Vagina (tissue), 2 donors: ENCODE data around the gene ADCY1. TPM values are rescaled to one million over a fixed set of nuclear protein-coding genes. Genes with fewer than 3 reads are reported as not detected.

Experiments
- DNase-seq, 2 donors: peaks; one replicate each; pipeline ENCODE4 v3.0.0-alpha.2; 2017; ENCODE audit errors: extremely low spot score in 2 of 2
- H3K27ac ChIP-seq: fragments of 200-600 bp; sonication (generic); one replicate; pipeline ENCODE4 v1.5.1; 2019
- H3K27me3 ChIP-seq: fragments of 200-600 bp; sonication (generic); one replicate; pipeline ENCODE4 v1.5.1; 2019
- H3K36me3 ChIP-seq, 2 donors: fragments of 200-600 bp; sonication (generic); one replicate each; pipeline ENCODE4 v1.5.1; 2017 to 2019
- H3K4me1 ChIP-seq: fragments of 200-600 bp; sonication (generic); one replicate; pipeline ENCODE4 v1.5.1; 2019
- H3K4me3 ChIP-seq, 2 donors: fragments of 200-600 bp; sonication (generic); 1 replicate in 1 of 2; 2 replicates in 1 of 2; pipeline ENCODE4 v1.5.1; 2016 to 2019
- H3K9me3 ChIP-seq: fragments of 200-600 bp; sonication (generic); one replicate; pipeline ENCODE4 v1.5.1; 2019
- CTCF ChIP-seq, 3 experiments: fragments of 450-650 bp in 2 of 3; fragments of 200-600 bp in 1 of 3; sonication (generic) in 1 of 3; IDR thresholded peaks; one replicate each; pipeline ENCODE4 v1.5.1; 2017 to 2019; ENCODE audit warnings: antibody characterized with exemption in 3 of 3, mild to moderate bottlenecking in 2 of 3, moderate library complexity in 2 of 3
- POLR2A ChIP-seq, 2 donors: fragments of 450-650 bp; IDR thresholded peaks; one replicate each; pipeline ENCODE4 v1.6.1; 2017; ENCODE audit warnings: antibody characterized with exemption in 2 of 2, mild to moderate bottlenecking in 2 of 2, moderate library complexity in 2 of 2
- POLR2AphosphoS5 ChIP-seq, 2 donors: sonication (generic); formaldehyde crosslinking; IDR thresholded peaks; one replicate each; pipeline ENCODE4 v1.9.0; 2017; ENCODE audit warnings: antibody characterized with exemption in 2 of 2, mild to moderate bottlenecking in 2 of 2, low read depth in 1 of 2; ENCODE audit not compliant: insufficient read depth in 1 of 2
- intact Hi-C: fragments of 100-400 bp; cut with DNase I; formaldehyde crosslinking; loops from one replicate; pipeline ENCODE4 v1.15.1; 2023
- total RNA-seq: library from RNA; depleted of rRNA; stranded (reverse); fragments of >200 nt; gene quantifications from one replicate; pipeline ENCODE4 v1.2.3, GENCODE V29; 2016

Gene ADCY1
- total RNA-seq, 1 donor from 2014 or later: 2.5 TPM

- H3K4me1 ChIP-seq: no peaks in the 10 kb centered on the region
- H3K27ac ChIP-seq: no peak overlapping the region
- H3K4me3 ChIP-seq: no peak overlapping the region
- DNase-seq: peak; percentile 74 to 85
- no peak for TF ChIP-seq POLR2A (IDR thresholded peaks at IDR 0.05)
- H3K36me3 ChIP-seq: no peaks in the 10 kb centered on the region
- no peaks in the 10 kb centered on the region for H3K27me3 ChIP-seq
- H3K9me3 ChIP-seq: no peaks in the 10 kb centered on the region
- intact Hi-C loops: no loop called here
Measured at GRCh38 chr7:45592230-45592991, 18.2 kb downstream of the ADCY1 start.

- H3K4me3 ChIP-seq: no peak overlapping the region
- DNase-seq: peak; percentile 37 to 70
- TF ChIP-seq CTCF (IDR thresholded peaks at IDR 0.05) (no peak), POLR2AphosphoS5 (IDR thresholded peaks at IDR 0.05; ENCODE audit: insufficient read depth in 1 of 2, low read depth in 1 of 2) (no peak), POLR2A (IDR thresholded peaks at IDR 0.05) (no peak)
- no peaks in the 10 kb centered on the region for H3K36me3 ChIP-seq
- H3K27ac ChIP-seq: no peak overlapping the region
- intact Hi-C loops: no loop called here
- no peaks in the 10 kb centered on the region for H3K4me1 ChIP-seq
- no peaks in the 10 kb centered on the region for H3K9me3 ChIP-seq
- no peaks in the 10 kb centered on the region for H3K27me3 ChIP-seq
Measured at GRCh38 chr7:45593121-45593541, 19.0 kb downstream of the ADCY1 start.

GRCh38 chr7:45593877-45594276 is 19.7 kb downstream of the ADCY1 start:
- H3K36me3 ChIP-seq: no peaks in the 10 kb centered on the region

GRCh38 chr7:45594745-45595535 is 20.8 kb downstream of the ADCY1 start:
- peak; percentile 56 to 85 for DNase-seq
- Histone ChIP-seq H3K4me1 (no peaks in the 10 kb centered on the region), H3K4me3 (no peak overlapping the region), H3K27ac (no peak overlapping the region), H3K27me3 (no peaks in the 10 kb centered on the region), H3K36me3 (no peaks in the 10 kb centered on the region), H3K9me3 (no peaks in the 10 kb centered on the region)
- TF ChIP-seq POLR2AphosphoS5 (IDR thresholded peaks at IDR 0.05; ENCODE audit: insufficient read depth in 1 of 2, low read depth in 1 of 2) (no peak), POLR2A (IDR thresholded peaks at IDR 0.05) (no peak), CTCF (IDR thresholded peaks at IDR 0.05) (no peak)
- intact Hi-C loops: no loop called here

More at GRCh38 chr7:45593877-45594276, 19.7 kb downstream of the ADCY1 start:
- H3K4me3 ChIP-seq: no peak overlapping the region
- no peak for TF ChIP-seq POLR2A (IDR thresholded peaks at IDR 0.05)
- no peak for TF ChIP-seq CTCF (IDR thresholded peaks at IDR 0.05)
- no peak for TF ChIP-seq POLR2AphosphoS5 (IDR thresholded peaks at IDR 0.05; ENCODE audit: insufficient read depth in 1 of 2, low read depth in 1 of 2)
- H3K4me1 ChIP-seq: no peaks in the 10 kb centered on the region
- H3K9me3 ChIP-seq: no peaks in the 10 kb centered on the region
- peak; percentile 27 to 82 for DNase-seq
- intact Hi-C loops: no loop called here
- H3K27me3 ChIP-seq: no peaks in the 10 kb centered on the region
- H3K27ac ChIP-seq: no peak overlapping the region

- no peaks in the 10 kb centered on the region for H3K27me3 ChIP-seq
- peak; percentile 58 to 75 for DNase-seq
- TF ChIP-seq POLR2AphosphoS5 (IDR thresholded peaks at IDR 0.05; ENCODE audit: insufficient read depth in 1 of 2, low read depth in 1 of 2): no peak
- no peak for TF ChIP-seq CTCF (IDR thresholded peaks at IDR 0.05)
- no peak for TF ChIP-seq POLR2A (IDR thresholded peaks at IDR 0.05)
- no peak overlapping the region for H3K27ac ChIP-seq
- intact Hi-C loops: no loop called here
- no peaks in the 10 kb centered on the region for H3K4me1 ChIP-seq
- H3K4me3 ChIP-seq: no peak overlapping the region
- no peaks in the 10 kb centered on the region for H3K36me3 ChIP-seq
- no peaks in the 10 kb centered on the region for H3K9me3 ChIP-seq
Measured at GRCh38 chr7:45595809-45596664, 21.9 kb downstream of the ADCY1 start.
